Upper lobe of left lung (tissue), 4 donors: ENCODE measurements around the gene CTTNBP2.

Source experiments
- POLR2A ChIP-seq, 4 donors: fragments of 450-650 bp; IDR thresholded peaks; one replicate each; pipeline ENCODE4 v1.5.1; 2016 to 2017; ENCODE audit warnings: antibody characterized with exemption in 4 of 4, mild to moderate bottlenecking in 2 of 4
- TF ChIP-seq, protein P1 (sequence below), 6 experiments: fragments of 450-650 bp in 4 of 6; fragments of 200-600 bp in 2 of 6; sonication (generic) in 2 of 6; IDR thresholded peaks; one replicate each; pipeline ENCODE4 v1.5.1; 2016 to 2019; ENCODE audit warnings: antibody characterized with exemption in 6 of 6

DNA sequence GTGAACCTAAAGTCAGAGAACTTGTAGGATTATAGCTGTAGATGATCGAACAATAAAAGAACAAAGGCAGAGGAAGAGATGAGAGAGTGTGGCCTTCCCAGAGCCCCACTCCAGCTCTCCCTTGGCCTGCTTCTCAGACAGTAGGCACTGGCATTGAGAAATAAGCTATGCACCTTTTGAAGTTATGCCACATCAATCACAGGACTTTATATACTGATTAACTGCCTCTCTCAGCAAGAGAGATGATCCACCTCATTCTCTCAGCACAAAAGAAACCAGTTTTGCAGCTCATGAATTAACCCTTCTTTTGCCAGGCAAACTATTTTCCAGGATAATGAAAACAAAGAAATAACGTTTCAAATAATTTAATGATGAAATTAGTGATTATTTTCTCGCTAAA is 22.0 kb upstream of the CTTNBP2 start:
- TF ChIP-seq, protein P1, sequence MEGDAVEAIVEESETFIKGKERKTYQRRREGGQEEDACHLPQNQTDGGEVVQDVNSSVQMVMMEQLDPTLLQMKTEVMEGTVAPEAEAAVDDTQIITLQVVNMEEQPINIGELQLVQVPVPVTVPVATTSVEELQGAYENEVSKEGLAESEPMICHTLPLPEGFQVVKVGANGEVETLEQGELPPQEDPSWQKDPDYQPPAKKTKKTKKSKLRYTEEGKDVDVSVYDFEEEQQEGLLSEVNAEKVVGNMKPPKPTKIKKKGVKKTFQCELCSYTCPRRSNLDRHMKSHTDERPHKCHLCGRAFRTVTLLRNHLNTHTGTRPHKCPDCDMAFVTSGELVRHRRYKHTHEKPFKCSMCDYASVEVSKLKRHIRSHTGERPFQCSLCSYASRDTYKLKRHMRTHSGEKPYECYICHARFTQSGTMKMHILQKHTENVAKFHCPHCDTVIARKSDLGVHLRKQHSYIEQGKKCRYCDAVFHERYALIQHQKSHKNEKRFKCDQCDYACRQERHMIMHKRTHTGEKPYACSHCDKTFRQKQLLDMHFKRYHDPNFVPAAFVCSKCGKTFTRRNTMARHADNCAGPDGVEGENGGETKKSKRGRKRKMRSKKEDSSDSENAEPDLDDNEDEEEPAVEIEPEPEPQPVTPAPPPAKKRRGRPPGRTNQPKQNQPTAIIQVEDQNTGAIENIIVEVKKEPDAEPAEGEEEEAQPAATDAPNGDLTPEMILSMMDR (IDR thresholded peaks at IDR 0.05): no peak
- TF ChIP-seq POLR2A (IDR thresholded peaks at IDR 0.05): no peak
